Neural crest cell (in vitro differentiated cells): ENCODE measurements around the gene FBP2. TPM values are rescaled to one million over a fixed set of nuclear protein-coding genes. Genes with fewer than 3 reads are reported as not detected.

Source experiments
- DNase-seq: peaks from one replicate; pipeline ENCODE4 v3.0.0; 2021; ENCODE audit warnings: low read depth, mixed read lengths, low spot score
- H3K27ac Mint-ChIP-seq: one replicate; pipeline ENCODE4 v1.8.0; 2021; ENCODE audit warnings: mild to moderate bottlenecking, mixed read lengths; ENCODE audit not compliant: unreplicated experiment
- H3K27me3 Mint-ChIP-seq: 2 replicates; pipeline ENCODE4 v1.8.0; 2021; ENCODE audit warnings: low read depth, mild to moderate bottlenecking, mixed read lengths
- H3K36me3 Mint-ChIP-seq: 2 replicates; pipeline ENCODE4 v1.8.0; 2021; ENCODE audit warnings: low read depth, mild to moderate bottlenecking, mixed read lengths
- H3K4me1 Mint-ChIP-seq: 2 replicates; pipeline ENCODE4 v1.8.0; 2021; ENCODE audit warnings: mixed read lengths
- H3K4me3 Mint-ChIP-seq: one replicate; pipeline ENCODE4 v1.8.0; 2021; ENCODE audit warnings: mild to moderate bottlenecking, mixed read lengths
- H3K9me3 Mint-ChIP-seq: 2 replicates; pipeline ENCODE4 v1.8.0; 2021; ENCODE audit warnings: mixed read lengths
- CTCF ChIP-seq: fragments of 200-600 bp; sonication (generic); conservative IDR thresholded peaks from 2 replicates; pipeline ENCODE4 v1.5.0; 2021; ENCODE audit warnings: antibody characterized with exemption, mild to moderate bottlenecking
- total RNA-seq: library from RNA; stranded (reverse); gene quantifications from 2 replicates; pipeline ENCODE4 v1.2.1, GENCODE V29; 2021

The FBP2 gene
- total RNA-seq, 1 donor from 2014 or later: not detected

- peaks cover 57% of the 10 kb centered on the region for H3K27me3 Mint-ChIP-seq
- TF ChIP-seq CTCF: no peak
- H3K36me3 Mint-ChIP-seq: no peaks in the 10 kb centered on the region
- no peaks in the 10 kb centered on the region for H3K9me3 Mint-ChIP-seq
- peaks cover 16% of the 10 kb centered on the region for H3K4me1 Mint-ChIP-seq
- no peak overlapping the region for H3K27ac Mint-ChIP-seq
- peak overlapping the region; percentile 87 for H3K4me3 Mint-ChIP-seq
- DNase-seq: no peak
Observed at GRCh38 chr9:94638335-94639060, 44.9 kb upstream of the FBP2 start.

GRCh38 chr9:94632737-94633136 lies 39.1 kb upstream of the FBP2 start:
- no peak for TF ChIP-seq CTCF
- Mint-ChIP-seq H3K36me3 (no peaks in the 10 kb centered on the region), H3K4me3 (no peak overlapping the region), H3K27ac (no peak overlapping the region), H3K4me1 (no peaks in the 10 kb centered on the region), H3K27me3 (peaks cover 39% of the 10 kb centered on the region), H3K9me3 (no peaks in the 10 kb centered on the region)
- no peak for DNase-seq

GRCh38 chr9:94631599-94631998 lies 38.0 kb upstream of the FBP2 start:
- no peak for DNase-seq
- peaks cover 30% of the 10 kb centered on the region for H3K27me3 Mint-ChIP-seq
- H3K4me3 Mint-ChIP-seq: no peak overlapping the region
- no peaks in the 10 kb centered on the region for H3K4me1 Mint-ChIP-seq
- H3K27ac Mint-ChIP-seq: no peak overlapping the region
- H3K36me3 Mint-ChIP-seq: no peaks in the 10 kb centered on the region
- no peak for TF ChIP-seq CTCF
- H3K9me3 Mint-ChIP-seq: no peaks in the 10 kb centered on the region

- Mint-ChIP-seq H3K27ac (no peak overlapping the region), H3K27me3 (peaks cover 24% of the 10 kb centered on the region), H3K4me1 (no peaks in the 10 kb centered on the region), H3K4me3 (no peak overlapping the region), H3K36me3 (no peaks in the 10 kb centered on the region), H3K9me3 (no peaks in the 10 kb centered on the region)
- no peak for TF ChIP-seq CTCF
- DNase-seq: no peak
Observed at GRCh38 chr9:94630833-94631232, 37.2 kb upstream of the FBP2 start.

- no peak for TF ChIP-seq CTCF
- Mint-ChIP-seq H3K9me3 (no peaks in the 10 kb centered on the region), H3K4me3 (no peak overlapping the region), H3K36me3 (no peaks in the 10 kb centered on the region), H3K27me3 (peaks cover 18% of the 10 kb centered on the region), H3K27ac (no peak overlapping the region), H3K4me1 (no peaks in the 10 kb centered on the region)
- no peak for DNase-seq
Observed at GRCh38 chr9:94630281-94630680, 36.7 kb upstream of the FBP2 start.
